ENCODE results near the gene RMI1.
A peak's percentile ranks its signal among the peaks of the same experiment; 100 is the strongest.

Gene RMI1

DNA sequence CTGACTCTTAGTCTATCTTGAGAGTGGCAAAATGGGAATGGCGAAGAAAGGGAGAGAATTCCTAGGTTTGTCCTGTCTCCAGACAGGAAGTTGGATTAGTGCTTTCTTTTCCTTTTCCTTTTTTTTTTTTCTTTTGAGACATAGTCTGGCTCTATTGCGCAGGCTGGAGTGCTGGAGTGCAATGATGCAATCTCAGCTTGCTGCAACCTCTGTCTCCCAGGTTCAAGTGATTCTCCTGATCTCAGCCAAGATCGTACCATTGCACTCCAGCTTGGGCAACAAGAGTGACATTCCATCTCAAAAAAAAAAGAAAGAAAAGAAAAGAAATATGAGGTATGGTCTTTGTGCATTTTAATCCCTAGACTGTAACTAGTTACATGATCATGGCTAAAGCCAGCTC lies 46.8 kb upstream of the RMI1 start:
- no peak overlapping the region for H3K23ac ChIP-seq (ENCODE audit: low read length in 2 of 2)
- H3K9ac ChIP-seq (ENCODE audit: low read length), result no peak overlapping the region
- no peak overlapping the region for H2BK120ac ChIP-seq (ENCODE audit: low read depth, low read length)
- no peaks in the 10 kb centered on the region for H3K9me3 ChIP-seq (ENCODE audit: control insufficient read depth, low read length)
- no peak overlapping the region for H2BK15ac ChIP-seq (ENCODE audit: low read depth, poor library complexity, severe bottlenecking)
- H4K8ac ChIP-seq (ENCODE audit: low read length), result no peak overlapping the region
- H2AK5ac ChIP-seq (ENCODE audit: low read length, severe bottlenecking), result no peak overlapping the region
- no peak overlapping the region for H2AFZ ChIP-seq (ENCODE audit: low read depth, low read length)
- no peak overlapping the region for H3K27ac ChIP-seq (ENCODE audit: low read length, poor library complexity, severe bottlenecking)
- WGBS, result 72% methylated on average over 2 of the region's 3 CpGs
- H3K4me2 ChIP-seq (ENCODE audit: low read length, poor library complexity, severe bottlenecking), result no peak overlapping the region
- no peak overlapping the region for H2BK12ac ChIP-seq (ENCODE audit: low read length in 2 of 2)
- no peak overlapping the region for H2BK5ac ChIP-seq (ENCODE audit: low read depth, low read length, poor library complexity, severe bottlenecking)
- peaks cover 3 to 4% of the 10 kb centered on the region in 2 experiments for H3K36me3 ChIP-seq (ENCODE audit: control insufficient read depth in 1 of 2, insufficient read depth in 2 of 2, low read depth in 1 of 2, low read length in 2 of 2)
- no peak overlapping the region for H3K14ac ChIP-seq (ENCODE audit: low read length in 2 of 2)
- H3K4ac ChIP-seq (ENCODE audit: low read depth in 1 of 2, low read length in 2 of 2), result no peak overlapping the region
- no peaks in the 10 kb centered on the region for H3K27me3 ChIP-seq (ENCODE audit: control insufficient read depth in 1 of 2, insufficient read depth in 1 of 2, low read length in 2 of 2)
- no peaks in the 10 kb centered on the region for H3K79me1 ChIP-seq (replicated peaks; ENCODE audit: low read length, poor library complexity, severe bottlenecking)
- no peak overlapping the region for H3K18ac ChIP-seq (ENCODE audit: low read depth in 1 of 2, low read length in 2 of 2)
- H4K91ac ChIP-seq (ENCODE audit: low read length), result no peak overlapping the region
- H3K4me3 ChIP-seq (ENCODE audit: insufficient read depth in 1 of 2, low read depth in 1 of 2, low read length in 2 of 2), result no peak overlapping the region
- DNase-seq, result peak; percentile 88
- H3K4me1 ChIP-seq (ENCODE audit: control insufficient read depth, insufficient read depth, low read depth, low read length), result peaks cover 3% of the 10 kb centered on the region

- Histone ChIP-seq H3K18ac (ENCODE audit: low read depth in 1 of 2, low read length in 2 of 2) (peak overlapping the region in 1 of 2 experiments; percentile 21), H4K8ac (ENCODE audit: low read length) (no peak overlapping the region), H3K9ac (ENCODE audit: low read length) (no peak overlapping the region), H3K4me3 (ENCODE audit: insufficient read depth in 1 of 2, low read depth in 1 of 2, low read length in 2 of 2) (no peak overlapping the region), H3K4me2 (ENCODE audit: low read length, poor library complexity, severe bottlenecking) (no peak overlapping the region), H2AFZ (ENCODE audit: low read depth, low read length) (no peak overlapping the region), H4K91ac (ENCODE audit: low read length) (no peak overlapping the region), H3K9me3 (ENCODE audit: control insufficient read depth, low read length) (no peaks in the 10 kb centered on the region), H3K4me1 (ENCODE audit: control insufficient read depth, insufficient read depth, low read depth, low read length) (peaks cover 3% of the 10 kb centered on the region), H3K79me1 (replicated peaks; ENCODE audit: low read length, poor library complexity, severe bottlenecking) (no peaks in the 10 kb centered on the region), H2BK12ac (ENCODE audit: low read length in 2 of 2) (peak overlapping the region in 1 of 2 experiments; percentile 77), H2BK120ac (ENCODE audit: low read depth, low read length) (no peak overlapping the region), H3K27ac (ENCODE audit: low read length, poor library complexity, severe bottlenecking) (no peak overlapping the region), H3K23ac (ENCODE audit: low read length in 2 of 2) (no peak overlapping the region), H3K27me3 (ENCODE audit: control insufficient read depth in 1 of 2, insufficient read depth in 1 of 2, low read length in 2 of 2) (no peaks in the 10 kb centered on the region), H3K4ac (ENCODE audit: low read depth in 1 of 2, low read length in 2 of 2) (no peak overlapping the region), H2AK5ac (ENCODE audit: low read length, severe bottlenecking) (no peak overlapping the region), H2BK5ac (ENCODE audit: low read depth, low read length, poor library complexity, severe bottlenecking) (no peak overlapping the region), H3K14ac (ENCODE audit: low read length in 2 of 2) (no peak overlapping the region), H2BK15ac (ENCODE audit: low read depth, poor library complexity, severe bottlenecking) (no peak overlapping the region), H3K36me3 (ENCODE audit: control insufficient read depth in 1 of 2, insufficient read depth in 2 of 2, low read depth in 1 of 2, low read length in 2 of 2) (peaks cover 3 to 13% of the 10 kb centered on the region in 2 experiments)
- 97% methylated on average over 5 of the region's 5 CpGs for WGBS
- peak; percentile 58 for DNase-seq
These were observed 45.9 kb upstream of the RMI1 start for GRCh38 chr9:83934569-83935275.

DNA sequence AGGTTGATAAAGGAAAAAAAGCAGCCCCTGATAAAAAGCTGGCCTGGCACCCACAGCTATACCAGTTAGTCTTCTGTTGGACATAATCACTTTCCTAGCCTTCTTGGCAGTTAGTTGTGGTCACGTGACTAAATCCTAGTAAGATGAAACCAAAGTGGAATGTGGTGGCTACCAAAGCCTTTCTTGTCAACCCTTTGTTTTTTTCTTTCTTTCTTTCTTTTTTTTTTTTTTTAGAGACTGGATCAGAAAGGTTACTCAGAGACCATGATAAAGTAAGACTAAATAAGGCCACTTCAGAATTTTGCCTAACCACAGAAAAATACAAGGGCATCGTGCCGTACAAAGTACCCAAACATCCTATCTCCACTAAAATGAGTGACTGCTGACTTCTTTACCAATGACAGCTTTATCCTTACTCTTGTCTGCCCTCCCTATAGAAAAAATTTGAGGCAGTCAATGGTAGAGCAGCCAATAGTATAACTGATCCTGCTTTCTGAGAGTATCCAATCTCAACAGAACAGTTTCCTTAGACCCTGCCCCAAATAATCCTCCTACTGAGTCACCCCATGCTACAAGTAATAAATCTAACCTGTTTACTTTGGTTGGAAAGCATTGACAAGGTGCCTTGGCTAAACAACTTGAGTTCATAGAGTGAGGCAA lies 45.2 kb upstream of the RMI1 start:
- Histone ChIP-seq H2AK5ac (ENCODE audit: low read length, severe bottlenecking) (no peak overlapping the region), H3K4ac (ENCODE audit: low read depth in 1 of 2, low read length in 2 of 2) (no peak overlapping the region), H2BK15ac (ENCODE audit: low read depth, poor library complexity, severe bottlenecking) (no peak overlapping the region), H2BK120ac (ENCODE audit: low read depth, low read length) (no peak overlapping the region), H2BK12ac (ENCODE audit: low read length in 2 of 2) (no peak overlapping the region), H4K8ac (ENCODE audit: low read length) (no peak overlapping the region), H3K36me3 (ENCODE audit: control insufficient read depth in 1 of 2, insufficient read depth in 2 of 2, low read depth in 1 of 2, low read length in 2 of 2) (peaks cover 3 to 19% of the 10 kb centered on the region in 2 experiments), H3K23ac (ENCODE audit: low read length in 2 of 2) (no peak overlapping the region), H3K27ac (ENCODE audit: low read length, poor library complexity, severe bottlenecking) (no peak overlapping the region), H3K9ac (ENCODE audit: low read length) (no peak overlapping the region), H3K27me3 (ENCODE audit: control insufficient read depth in 1 of 2, insufficient read depth in 1 of 2, low read length in 2 of 2) (no peaks in the 10 kb centered on the region), H3K79me1 (replicated peaks; ENCODE audit: low read length, poor library complexity, severe bottlenecking) (no peaks in the 10 kb centered on the region), H3K18ac (ENCODE audit: low read depth in 1 of 2, low read length in 2 of 2) (no peak overlapping the region), H4K91ac (ENCODE audit: low read length) (no peak overlapping the region), H3K9me3 (ENCODE audit: control insufficient read depth, low read length) (no peaks in the 10 kb centered on the region), H3K4me2 (ENCODE audit: low read length, poor library complexity, severe bottlenecking) (no peak overlapping the region), H3K4me3 (ENCODE audit: insufficient read depth in 1 of 2, low read depth in 1 of 2, low read length in 2 of 2) (no peak overlapping the region), H3K4me1 (ENCODE audit: control insufficient read depth, insufficient read depth, low read depth, low read length) (peaks cover 3% of the 10 kb centered on the region), H2AFZ (ENCODE audit: low read depth, low read length) (no peak overlapping the region), H3K14ac (ENCODE audit: low read length in 2 of 2) (no peak overlapping the region), H2BK5ac (ENCODE audit: low read depth, low read length, poor library complexity, severe bottlenecking) (no peak overlapping the region)
- DNase-seq, result peak; percentile 49
- 60% methylated on average over 3 of the region's 3 CpGs for WGBS

GRCh38 chr9:83936523-83936922 lies 44.1 kb upstream of the RMI1 start:
- Histone ChIP-seq H3K27ac (ENCODE audit: low read length, poor library complexity, severe bottlenecking) (no peak overlapping the region), H3K36me3 (ENCODE audit: control insufficient read depth in 1 of 2, insufficient read depth in 2 of 2, low read depth in 1 of 2, low read length in 2 of 2) (peaks cover 3 to 30% of the 10 kb centered on the region in 2 experiments)
- 92% methylated on average over 5 of the region's 6 CpGs for WGBS

More at GRCh38 chr9:83936523-83936922, 44.1 kb upstream of the RMI1 start:
- H3K79me1 ChIP-seq (replicated peaks; ENCODE audit: low read length, poor library complexity, severe bottlenecking), result no peaks in the 10 kb centered on the region
- H4K8ac ChIP-seq (ENCODE audit: low read length), result no peak overlapping the region
- H2BK120ac ChIP-seq (ENCODE audit: low read depth, low read length), result no peak overlapping the region
- no peak overlapping the region for H2AFZ ChIP-seq (ENCODE audit: low read depth, low read length)
- H2BK5ac ChIP-seq (ENCODE audit: low read depth, low read length, poor library complexity, severe bottlenecking), result no peak overlapping the region
- no peak overlapping the region for H2AK5ac ChIP-seq (ENCODE audit: low read length, severe bottlenecking)
- DNase-seq, result no peak
- no peaks in the 10 kb centered on the region for H3K27me3 ChIP-seq (ENCODE audit: control insufficient read depth in 1 of 2, insufficient read depth in 1 of 2, low read length in 2 of 2)
- no peak overlapping the region for H2BK12ac ChIP-seq (ENCODE audit: low read length in 2 of 2)
- peaks cover 2% of the 10 kb centered on the region for H3K4me1 ChIP-seq (ENCODE audit: control insufficient read depth, insufficient read depth, low read depth, low read length)
- no peak overlapping the region for H3K14ac ChIP-seq (ENCODE audit: low read length in 2 of 2)
- H3K4me3 ChIP-seq (ENCODE audit: insufficient read depth in 1 of 2, low read depth in 1 of 2, low read length in 2 of 2), result no peak overlapping the region
- no peak overlapping the region for H3K23ac ChIP-seq (ENCODE audit: low read length in 2 of 2)
- H3K18ac ChIP-seq (ENCODE audit: low read depth in 1 of 2, low read length in 2 of 2), result no peak overlapping the region
- no peak overlapping the region for H3K4me2 ChIP-seq (ENCODE audit: low read length, poor library complexity, severe bottlenecking)
- H2BK15ac ChIP-seq (ENCODE audit: low read depth, poor library complexity, severe bottlenecking), result no peak overlapping the region
- H3K9ac ChIP-seq (ENCODE audit: low read length), result no peak overlapping the region
- no peak overlapping the region for H3K4ac ChIP-seq (ENCODE audit: low read depth in 1 of 2, low read length in 2 of 2)
- no peak overlapping the region for H4K91ac ChIP-seq (ENCODE audit: low read length)
- no peaks in the 10 kb centered on the region for H3K9me3 ChIP-seq (ENCODE audit: control insufficient read depth, low read length)
